GM12873 (cell line): Measurements from ENCODE around the gene CDK5R1.

Experiments used
- CTCF ChIP-seq: IDR thresholded peaks from 2 replicates; pipeline ENCODE4 v1.5.1; 2012; ENCODE audit warnings: low read depth, mild to moderate bottlenecking, moderate library complexity, low read length, control low read depth; ENCODE audit not compliant: insufficient read depth; ENCODE audit errors: missing control alignments

The CDK5R1 gene

GRCh38 chr17:32494621-32495358 is 8.0 kb downstream of the CDK5R1 start:
- TF ChIP-seq CTCF, result no peak

DNA sequence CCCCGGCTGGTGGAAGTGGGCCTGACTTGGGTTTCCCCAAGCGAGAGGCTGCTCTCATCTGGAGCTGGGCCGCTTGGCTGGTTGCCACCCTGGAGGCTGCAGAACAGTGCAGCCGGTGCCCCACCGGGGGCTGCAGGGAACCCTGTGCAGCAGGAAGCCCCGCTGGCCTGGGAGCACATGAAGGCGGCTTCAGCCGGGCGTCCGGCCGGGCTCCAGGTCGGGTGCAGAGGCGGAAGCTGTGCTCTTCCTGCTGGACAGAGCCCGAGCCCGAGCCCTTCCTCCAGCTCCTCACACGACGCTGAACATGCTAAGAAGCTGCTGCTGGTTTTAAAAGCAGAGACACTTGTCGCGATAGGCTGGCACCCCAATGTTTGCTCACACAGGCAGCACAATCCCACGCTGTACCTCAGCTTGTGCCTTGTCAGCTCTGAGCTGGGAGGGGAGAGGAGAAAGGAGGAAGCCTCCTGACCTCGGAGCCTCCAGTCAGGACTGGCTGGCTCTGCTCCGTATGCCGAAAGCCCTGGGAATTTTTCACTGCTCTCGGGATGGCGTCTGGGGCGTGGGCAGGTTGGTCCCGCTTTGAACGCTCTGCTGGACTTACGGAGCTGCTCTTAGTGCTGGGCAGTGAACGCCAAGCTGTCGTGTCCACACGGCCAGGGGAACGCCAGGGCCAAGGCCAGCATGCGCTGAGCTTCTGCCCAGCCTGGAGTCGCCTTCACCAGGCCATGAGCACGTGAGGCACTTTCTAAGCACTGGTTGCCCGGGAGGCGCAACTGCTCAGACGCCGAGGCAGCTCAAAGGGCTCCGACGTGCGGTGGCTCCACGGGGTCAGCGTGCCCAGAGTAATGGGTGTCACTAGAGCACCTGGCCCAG is 8.8 kb downstream of the CDK5R1 start:
- TF ChIP-seq CTCF, result no peak

DNA sequence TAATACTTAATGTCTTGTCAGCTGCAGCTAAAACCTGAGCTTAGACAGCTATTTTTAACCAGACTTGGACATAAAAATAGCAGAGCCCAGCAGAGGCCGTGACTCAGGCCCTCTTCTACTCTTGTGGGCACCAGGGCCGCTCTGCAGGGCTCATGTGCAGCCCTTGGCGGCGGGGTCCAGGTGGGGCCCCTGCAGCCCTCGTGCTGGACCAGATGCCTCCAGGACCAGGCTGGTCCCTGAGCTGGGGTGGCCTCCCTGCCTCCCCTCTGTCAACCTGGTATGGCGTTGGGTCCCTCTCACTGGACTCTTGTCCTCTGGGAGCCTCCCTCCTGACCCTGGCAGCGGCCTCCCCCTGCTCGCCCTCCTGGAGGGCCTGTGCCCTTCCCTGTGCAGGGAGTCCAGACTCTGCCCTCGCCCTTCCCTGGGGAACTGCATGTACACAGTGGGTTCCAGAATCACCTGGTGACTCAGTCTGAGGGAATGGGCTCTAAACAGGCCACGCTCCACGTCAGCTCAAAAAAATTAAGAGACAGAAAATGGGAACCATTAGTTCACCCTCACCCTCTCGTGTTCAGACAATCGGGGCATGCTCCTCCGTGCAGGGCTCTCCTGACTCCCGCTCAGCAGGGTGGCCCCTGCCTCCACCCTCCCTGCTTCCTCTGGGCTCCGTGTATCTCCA is 9.7 kb downstream of the CDK5R1 start:
- TF ChIP-seq CTCF, result no peak

DNA sequence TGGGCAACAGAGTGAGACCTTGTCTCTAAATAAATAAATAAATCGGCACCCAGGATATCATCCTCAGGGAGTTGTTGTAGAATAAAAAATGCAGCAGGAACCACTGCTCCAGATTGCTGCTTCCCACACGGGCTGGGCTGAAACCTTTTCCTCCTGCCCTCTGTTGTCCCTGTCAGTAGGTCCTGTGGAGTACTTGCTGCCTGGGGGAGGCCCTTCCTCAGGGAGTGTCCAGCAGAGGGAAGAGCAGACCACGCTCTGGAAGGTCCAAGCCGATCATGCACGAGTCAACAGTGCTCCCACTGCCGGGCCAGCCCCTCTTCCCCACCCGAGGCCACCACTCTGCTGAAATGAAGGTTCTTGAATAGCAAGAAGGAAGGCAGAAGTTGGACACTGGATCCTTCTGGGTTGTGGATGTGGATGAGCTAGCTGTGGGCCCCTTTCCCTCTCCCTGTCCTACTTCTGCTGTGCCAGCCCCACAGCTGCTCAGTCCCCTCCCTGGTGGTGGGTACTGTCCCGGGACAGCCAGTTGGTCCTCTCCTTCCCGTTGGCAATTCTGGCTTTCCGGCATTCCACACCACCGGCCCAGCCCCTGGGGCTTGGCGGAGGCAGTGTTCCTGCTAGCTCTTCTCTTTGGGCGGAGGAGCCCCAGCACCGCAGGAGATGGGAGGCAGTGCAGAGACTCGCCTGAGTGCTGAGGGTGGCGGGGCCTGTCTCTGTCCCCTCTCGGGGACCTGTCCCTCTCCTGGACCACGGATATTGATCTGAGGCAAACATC is 10.8 kb downstream of the CDK5R1 start:
- no peak for TF ChIP-seq CTCF

DNA sequence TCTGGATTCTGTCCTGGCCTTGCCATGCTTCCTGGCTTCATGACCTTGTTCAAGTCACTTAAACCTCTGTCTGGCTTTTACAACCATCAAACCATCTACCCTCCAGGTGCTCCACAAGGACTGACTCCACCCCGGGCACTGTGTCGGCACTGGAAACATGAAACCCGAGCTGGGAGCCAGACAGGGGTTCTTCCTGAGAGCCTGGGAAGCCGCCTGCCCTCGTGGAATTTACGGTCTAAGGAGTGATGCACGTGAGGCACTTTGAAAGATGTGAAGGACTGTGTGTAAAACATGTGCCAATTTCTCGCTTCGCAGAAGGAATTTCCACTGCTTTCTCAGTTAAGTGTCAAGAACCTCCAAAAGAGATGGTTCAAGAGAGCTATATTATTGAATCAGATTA is 11.6 kb downstream of the CDK5R1 start:
- TF ChIP-seq CTCF, result no peak

DNA sequence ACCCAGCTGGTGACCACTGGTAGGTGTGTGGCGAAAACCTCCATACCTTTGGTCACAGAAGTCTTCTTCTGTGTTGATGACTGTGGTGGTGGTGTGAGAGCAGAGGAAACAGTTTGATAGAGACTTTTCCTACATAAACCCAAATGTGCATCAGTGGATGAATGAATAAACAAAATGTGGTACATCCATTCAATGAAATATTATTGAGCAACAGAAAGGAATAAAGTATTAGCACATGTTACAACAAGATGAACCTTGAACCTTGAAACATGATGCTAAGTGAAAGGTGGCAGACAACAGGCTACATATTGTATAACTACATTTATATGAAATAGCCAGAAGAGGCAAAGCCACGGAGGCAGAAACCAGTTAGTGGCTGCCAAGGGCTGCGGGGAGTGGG is 15.2 kb downstream of the CDK5R1 start:
- TF ChIP-seq CTCF, result no peak
